GM18526 (cell line): ENCODE results near the gene LRRC56.

Source experiments
- POLR2A ChIP-seq: IDR thresholded peaks from 3 replicates; pipeline ENCODE4 v1.6.1; 2011; ENCODE audit not compliant: insufficient read length; ENCODE audit errors: extremely low read depth

LRRC56 gene

DNA sequence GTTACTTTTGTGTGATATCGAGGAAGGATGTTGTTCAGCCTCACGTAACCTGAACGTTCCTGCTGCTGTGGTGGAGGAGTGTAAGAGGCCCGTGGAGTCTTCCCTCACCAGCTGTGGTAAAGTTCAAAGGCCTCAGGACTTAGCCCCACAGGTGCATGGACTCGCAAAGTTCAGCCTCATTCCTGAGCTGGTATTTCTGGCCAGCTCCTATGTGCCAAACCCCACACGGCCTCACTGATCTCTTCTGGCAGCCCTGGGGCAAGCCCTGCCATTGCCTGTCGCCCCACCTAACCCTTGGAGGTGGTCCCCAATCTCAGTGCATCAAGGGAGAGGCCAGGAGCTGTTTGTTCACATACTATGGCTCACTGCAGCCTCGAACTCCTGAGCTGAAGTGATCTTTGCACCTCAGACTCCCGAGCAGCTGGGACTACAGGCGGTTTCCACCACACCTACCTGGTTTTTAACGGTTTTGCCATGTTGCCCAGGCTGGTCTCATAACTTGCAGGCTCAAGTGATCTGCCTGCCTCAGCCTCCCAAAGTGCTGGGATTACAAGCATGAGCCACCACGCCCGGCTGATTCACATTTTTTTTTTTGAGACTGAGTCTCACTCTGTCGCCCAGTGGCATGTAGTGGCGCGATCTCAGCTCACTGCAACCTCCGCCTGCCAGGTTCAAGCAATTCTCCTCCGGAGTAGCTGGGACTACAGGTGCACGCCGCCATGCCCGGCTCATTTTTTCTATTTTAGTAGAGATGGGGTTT lies 41.1 kb downstream of the LRRC56 start:
- no peak for TF ChIP-seq POLR2A

DNA sequence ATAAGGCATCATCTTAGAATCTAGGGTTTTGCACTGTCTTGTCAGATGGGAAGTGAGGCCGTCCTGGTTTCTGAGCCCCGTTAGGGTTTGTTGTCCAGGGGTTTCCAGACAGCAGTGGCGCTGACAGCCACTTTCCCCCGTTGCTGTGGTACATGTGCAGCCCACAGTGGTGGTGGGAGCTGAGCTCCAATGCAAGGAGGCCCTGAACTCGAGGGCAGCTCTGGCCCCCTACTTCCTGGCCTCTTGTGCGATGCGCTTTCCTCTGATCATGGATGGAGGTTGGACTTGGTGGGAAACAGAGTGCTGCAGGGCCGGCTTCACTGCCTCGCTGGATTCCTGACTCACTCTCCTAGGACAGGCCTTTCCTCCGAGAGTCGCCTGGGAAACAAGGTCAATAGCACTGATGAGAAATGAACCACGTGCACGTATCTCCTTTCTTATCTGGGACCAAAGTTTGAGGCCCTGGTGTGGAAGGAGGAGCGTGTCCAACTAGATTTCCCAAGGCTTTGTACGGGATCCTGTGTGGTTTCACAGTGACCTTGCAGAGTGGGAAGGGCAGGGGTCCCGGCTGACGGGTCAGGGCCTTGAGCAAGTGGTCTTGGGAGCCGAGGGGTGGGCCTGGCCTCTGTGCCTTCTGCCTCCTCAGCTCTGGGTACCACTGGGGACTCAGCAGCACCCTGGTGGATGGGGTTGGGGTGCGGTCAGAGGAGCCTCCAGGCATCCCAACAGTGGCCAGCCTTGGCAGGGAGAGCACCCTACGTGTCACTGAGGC lies 42.7 kb downstream of the LRRC56 start:
- TF ChIP-seq POLR2A = no peak

DNA sequence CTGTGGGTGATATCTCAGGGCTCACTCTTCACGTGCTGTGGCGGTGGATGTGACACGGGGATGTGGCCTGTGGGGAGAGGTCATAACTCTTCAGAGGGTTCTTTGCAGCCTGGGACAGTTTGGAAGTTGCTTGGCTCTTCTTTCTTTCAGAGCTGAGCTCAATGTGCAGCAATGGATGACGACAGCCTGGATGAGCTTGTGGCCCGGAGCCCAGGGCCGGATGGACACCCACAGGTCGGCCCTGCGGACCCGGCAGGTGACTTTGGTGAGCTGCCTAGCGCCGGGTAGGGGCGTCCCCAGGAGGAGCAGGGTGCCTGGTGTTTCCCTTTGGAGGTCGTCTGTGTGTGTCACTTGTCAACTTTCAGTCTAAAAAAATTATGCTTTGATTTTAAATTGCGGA lies 44.0 kb downstream of the LRRC56 start:
- no peak for TF ChIP-seq POLR2A

DNA sequence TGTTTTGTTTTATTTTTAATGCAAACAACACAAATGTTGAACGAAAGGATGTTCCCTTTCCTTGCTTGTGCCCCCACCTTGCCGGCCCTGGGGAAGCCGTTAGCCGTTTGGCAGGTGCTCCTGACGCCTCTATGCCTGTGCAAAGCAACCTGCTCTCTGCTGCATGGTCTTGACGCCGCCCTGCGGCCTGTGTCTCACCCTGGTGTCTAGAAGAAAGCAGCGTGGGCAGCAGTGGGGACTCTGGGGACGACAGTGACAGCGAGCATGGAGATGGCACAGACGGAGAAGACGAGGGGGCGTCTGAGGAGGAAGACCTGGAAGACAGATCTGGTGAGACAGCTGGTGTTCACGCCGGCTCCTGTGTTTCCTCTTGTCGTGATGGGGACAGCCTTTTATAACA lies 44.4 kb downstream of the LRRC56 start:
- TF ChIP-seq POLR2A = no peak

DNA sequence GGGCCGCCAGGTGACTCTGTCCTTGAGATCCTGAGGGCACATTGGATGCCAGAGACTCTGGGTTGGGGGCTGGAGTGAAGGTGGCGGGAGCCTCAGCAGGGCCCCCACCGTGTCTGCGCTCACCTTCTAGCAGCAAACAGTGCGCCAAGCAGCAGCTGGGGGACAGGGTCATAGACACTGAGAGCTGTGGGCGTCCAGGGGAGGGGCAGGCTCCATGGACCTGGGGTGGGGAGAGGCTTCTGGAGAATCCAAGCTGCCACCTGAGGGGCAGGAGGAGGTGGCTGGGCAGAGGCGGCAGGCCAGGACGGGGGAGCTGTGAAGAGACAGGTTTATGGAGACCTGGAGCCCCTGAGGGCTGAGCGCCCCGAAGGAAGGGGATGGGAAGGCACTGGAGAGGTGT lies 47.0 kb downstream of the LRRC56 start:
- no peak for TF ChIP-seq POLR2A

DNA sequence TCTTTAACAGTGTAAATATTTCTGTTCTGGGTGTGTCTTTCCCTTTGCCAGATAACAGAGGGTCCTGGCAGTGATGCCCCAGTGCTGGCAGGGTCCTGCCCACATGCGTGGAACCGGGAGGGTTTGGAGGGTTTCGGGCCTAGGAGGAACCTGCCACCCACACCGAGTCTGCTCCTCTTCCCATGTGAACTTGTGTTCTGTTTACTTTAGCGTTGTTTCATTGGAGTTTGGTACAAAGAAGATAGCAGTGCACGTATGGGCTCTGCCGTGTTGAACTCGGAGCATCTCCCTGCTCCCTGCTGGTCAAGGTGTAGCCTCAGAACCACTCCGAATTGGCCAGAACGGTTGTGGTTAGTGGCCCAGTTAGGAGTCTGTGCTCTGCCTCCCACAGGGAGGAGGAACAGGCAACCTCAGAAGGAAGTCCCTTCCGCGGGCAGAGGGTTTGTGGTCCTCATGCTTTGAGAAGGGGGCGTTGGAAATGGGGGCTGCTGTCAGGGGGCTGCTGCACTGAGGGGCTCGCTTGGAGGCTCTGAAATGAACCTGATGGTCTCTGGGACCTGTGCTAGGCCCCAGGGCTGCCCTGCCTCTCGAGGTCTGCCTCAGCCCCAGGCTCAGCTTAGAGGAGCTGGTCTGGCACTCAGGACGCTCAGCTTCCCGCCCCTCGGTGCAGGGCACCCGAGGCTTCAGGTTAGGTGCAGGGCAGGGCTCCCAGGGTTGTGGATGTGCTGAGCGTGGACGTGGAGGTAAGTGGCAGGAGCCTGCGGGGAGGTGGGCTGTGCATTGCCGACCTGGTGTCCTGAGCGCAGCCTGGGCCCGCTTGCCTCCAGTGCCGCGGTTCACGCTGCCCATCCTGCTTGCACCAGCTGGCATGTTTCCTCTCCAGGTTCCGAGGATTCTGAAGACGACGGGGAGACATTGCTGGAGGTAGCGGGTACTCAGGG lies 49.3 kb downstream of the LRRC56 start:
- TF ChIP-seq POLR2A = no peak

DNA sequence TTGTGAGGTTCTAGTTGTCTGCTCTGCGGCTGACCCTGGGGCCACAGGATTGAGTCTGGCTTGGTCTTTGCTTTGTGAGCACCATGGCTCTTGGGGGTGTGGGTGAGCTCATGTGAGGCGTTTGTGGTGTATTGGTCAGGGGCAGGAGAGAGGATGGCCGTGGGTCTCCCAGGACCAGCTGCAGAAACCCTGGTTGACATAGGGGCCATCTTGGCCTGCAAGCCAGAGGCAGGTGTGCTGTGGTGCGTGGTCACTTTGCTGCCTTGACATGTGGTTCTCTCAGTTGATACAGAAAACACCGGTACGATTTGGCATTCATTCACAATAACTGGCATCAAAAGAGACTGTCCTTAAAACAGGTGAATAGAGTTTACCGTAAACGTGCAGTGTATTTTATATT lies 50.2 kb downstream of the LRRC56 start:
- TF ChIP-seq POLR2A = no peak

DNA sequence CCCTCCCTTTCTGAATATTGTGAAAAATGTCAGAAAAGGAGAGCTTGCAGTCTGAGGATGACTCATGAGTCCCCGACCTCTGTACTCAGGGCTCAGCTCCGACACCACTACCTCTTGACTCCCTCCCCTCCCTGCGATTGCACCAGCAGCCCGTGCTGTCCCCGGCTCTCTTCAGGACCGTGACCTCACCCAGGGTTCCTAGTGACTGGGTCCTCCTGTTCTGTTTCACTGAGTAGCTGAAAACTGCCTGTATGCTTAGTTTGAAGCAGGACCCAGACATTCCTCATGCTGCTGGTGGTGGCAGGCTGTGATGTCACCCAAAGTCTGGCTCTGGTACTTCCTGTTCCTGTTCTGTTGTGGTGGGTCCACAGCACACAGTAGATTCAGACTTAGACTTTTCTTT lies 50.7 kb downstream of the LRRC56 start:
- TF ChIP-seq POLR2A = no peak

DNA sequence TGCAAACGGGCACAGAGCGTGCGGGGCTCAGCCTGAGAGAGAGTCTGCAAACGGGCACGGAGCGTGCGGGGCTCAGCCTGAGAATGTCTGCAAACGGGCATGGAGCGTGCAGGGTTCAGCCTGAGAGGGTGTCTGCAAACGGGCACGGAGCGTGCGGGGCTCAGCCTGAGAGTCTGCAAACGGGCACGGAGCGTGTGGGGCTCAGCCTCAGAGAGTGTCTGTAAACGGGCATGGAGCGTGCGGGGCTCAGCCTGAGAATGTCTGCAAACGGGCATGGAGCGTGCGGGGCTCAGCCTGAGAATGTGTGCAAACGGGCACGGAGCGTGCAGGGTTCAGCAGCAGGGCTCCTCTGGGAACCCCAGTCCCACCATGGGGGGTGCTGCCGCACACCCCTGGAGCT lies 52.5 kb downstream of the LRRC56 start:
- TF ChIP-seq POLR2A = no peak

DNA sequence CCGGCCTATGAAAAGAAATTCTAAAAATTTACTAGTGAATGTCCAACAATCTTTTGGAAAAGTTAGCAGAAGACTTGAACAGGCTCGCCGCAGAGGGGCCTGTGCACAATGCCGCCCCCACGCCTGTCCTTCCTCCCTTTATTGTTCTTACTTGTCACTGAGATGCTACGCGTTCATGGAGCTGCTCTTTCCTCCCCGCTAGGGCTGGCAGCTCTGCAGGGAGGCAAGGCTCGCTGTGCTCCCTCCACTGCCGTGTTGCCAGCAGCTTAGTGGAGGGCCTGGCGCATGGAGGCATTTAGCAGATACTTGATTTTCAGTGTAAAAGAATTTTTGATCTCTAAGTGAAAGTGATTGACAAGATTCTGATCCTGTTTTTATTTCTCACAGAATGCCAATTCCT lies 53.7 kb downstream of the LRRC56 start:
- no peak for TF ChIP-seq POLR2A

DNA sequence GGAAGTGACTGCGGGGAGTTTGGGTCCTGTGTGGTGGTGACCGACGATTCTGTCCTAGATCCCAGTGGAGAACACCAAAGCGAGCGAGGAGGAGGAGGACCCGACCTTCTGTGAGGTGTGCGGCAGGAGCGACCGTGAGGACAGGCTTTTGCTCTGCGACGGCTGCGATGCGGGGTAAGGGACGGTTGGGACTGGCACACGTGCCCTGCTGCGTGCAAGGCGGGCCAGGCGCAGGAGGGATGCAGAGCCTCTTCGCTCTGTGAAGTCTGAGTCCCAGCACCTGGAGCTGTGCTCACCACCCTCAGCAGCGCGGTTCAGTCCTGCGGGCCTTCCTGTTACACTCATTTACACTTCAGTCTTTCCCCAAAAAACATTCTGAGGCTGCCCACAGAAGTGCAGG lies 55.2 kb downstream of the LRRC56 start:
- no peak for TF ChIP-seq POLR2A

DNA sequence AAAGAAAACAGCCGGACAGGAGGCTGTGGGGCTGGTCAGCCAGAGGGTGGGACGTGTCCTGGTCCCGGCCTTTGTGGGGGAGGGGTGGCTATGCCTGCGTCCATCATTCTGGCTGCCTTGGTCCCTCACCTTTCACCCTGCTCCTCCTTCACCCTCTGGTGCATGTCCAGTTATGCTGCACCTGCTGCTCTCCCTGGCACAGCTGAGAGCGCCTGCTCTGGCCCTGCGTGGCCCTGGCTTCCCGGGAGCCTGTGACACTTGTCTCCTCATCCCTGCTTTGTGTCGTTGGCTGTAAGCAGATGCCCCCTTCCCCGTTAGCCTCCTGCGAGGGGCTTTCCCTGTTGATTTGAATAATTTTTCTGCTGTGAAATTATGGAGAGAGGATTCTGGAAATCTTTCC lies 55.6 kb downstream of the LRRC56 start:
- TF ChIP-seq POLR2A = no peak

DNA sequence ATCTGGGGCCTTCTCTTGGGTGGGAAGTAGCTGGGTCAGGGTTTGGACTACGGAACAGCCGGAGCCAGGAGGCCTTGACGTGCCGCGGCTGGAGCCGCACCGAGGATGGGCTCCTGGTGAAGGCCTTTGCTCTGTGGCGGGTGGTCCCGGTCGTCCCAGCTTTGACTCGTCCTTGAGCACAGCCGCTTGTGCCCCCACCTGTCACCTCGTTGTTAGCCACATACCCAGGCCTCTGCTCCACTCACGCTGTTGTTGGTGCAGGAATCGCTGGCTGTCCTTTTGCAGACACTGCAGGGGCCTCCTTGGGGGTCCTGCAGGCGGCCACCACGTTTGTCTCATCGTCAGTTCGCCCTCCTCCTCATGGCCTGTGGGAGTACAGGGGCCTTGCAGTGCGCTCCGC lies 56.0 kb downstream of the LRRC56 start:
- no peak for TF ChIP-seq POLR2A

DNA sequence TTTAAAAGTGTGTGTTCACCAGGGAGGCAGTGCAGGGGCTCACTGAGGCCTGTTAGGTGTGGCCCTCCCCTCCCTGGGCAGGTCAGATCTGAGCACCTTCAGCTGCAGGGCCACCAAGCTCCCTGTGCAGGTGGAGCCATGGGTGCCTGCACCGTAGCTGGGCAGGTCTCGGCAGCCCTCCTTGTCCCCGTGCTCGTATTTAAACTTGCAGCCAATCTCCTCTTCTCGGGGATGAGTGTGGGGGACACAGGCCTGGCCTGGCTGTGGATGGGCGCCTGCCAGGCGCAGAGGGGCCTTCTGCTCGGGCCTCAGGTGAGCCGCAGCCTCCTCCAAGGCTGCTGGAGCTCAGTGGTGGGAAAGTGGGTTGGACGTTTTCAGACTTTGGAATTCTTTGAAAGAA lies 58.1 kb downstream of the LRRC56 start:
- no peak for TF ChIP-seq POLR2A

DNA sequence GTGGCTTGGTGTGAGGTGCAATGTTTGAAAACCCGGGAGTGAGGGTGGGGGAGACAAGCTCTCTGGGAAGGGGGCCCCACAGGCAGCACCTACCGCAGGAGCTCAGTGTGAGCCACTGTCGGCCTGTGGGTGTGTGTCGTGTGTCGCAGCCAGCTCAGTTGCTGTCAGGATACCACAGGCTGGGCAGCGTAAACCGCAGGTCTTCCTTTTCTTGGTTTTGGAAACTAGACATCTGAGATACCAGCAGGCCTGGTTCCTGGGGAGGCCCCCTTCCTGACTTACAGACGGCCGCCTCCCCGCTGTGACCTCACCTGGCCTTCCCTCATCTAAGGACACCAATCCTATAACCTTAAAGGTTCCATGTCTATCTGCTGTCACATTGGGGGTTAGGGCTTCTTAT lies 59.0 kb downstream of the LRRC56 start:
- no peak for TF ChIP-seq POLR2A
